Raji (cell line): ENCODE results near the gene PSMA1.

ENCODE experiments used
- POLR2A ChIP-seq: IDR thresholded peaks from 2 replicates; pipeline ENCODE4 v1.6.1; 2011; ENCODE audit warnings: low read depth, low read length, control low read depth; ENCODE audit not compliant: insufficient read depth

Gene PSMA1

DNA sequence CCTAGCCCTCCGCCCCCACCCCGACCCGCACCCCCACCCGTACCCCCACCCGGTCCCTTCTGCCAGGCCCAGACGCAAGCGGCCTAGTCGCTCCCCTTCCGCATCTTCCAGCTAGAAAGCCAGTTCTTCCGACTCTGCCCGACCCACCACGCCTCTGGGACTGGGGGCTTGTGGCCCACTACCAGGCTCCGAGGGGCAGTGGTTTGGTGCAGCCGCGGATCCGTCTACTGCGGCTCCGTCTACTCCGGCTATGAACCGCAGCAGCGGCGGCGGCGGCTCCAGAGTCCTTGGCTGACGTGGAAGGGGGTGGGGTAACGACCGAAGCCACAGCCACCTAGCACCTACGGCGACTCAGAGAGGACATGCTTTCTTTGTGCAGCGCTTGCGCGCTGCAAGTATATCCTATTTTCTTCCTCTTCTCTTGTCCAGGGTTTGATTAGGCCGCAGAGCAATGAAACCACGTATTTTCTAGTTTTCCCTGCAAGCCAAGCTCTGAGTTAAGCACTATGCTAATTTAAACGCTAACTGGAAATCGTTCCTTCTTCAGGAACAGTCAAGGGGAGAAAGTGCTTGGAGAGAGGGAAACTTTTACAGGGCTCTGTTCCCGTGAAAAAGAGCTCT, 20.5 kb downstream of the PSMA1 start, which contains the start of gene COPB1:
Gene COPB1, minus strand, starts transcription at position 252 of the 621 bp plus-strand sequence. CDS start 883 bp downstream, outside the sequence.
- peak; percentile 88 for TF ChIP-seq POLR2A

DNA sequence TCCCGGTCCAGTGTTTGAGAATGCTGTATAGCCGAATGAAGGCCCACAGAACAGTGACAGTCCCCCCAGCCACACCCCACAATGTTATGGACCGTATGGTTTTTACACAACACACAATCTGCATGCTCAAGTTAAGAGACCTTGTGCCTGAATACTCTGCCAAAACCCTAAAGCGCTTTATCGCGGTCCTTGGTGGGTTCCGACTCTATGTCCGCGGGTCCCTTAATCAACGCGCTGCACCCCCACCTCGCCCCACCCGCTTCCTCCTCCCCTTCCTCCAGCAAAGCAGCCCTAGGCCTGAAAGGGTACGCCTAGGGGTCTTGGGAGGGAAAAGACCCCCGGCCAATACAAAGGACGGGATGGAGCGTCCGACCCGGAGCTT, 21.0 kb downstream of the PSMA1 start:
- TF ChIP-seq POLR2A, result no peak

DNA sequence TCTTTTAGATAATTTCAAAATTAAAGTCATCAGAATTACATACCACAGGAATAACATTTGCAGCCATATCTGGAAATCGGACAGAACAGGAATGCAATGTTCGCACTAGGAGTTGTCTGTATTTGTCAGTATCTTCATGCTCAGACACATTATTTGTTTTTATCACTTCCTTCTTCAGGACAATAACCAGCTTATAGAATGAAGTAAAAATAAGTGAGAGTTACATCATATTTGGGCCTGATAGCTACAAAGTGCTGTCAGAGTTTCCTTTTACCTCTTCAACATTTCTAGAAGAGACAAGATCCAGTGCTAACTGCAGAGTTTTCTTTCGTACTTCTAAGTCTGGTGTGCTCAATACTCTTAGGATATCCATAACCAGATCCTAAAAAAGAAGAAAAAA, 39.5 kb downstream of the PSMA1 start:
- TF ChIP-seq POLR2A, result no peak

DNA sequence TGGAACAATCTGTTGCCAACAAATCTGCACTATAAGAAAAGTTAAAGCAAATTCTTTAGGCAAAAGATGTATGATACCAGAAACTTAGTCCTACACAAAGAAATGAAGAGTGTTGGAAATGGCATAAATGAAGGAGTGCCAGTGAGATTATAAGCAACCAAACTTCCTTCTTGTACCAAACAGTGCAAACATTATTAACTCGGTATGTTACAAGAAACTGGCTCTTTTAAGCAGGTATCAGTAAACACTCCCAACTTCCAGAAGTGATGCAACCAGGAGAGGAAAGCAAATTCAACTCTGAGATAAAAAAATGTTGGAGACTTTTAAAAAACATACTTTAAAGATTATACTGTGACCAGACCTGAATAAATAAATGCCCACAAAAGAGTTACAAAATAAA, 49.1 kb downstream of the PSMA1 start:
- no peak for TF ChIP-seq POLR2A

DNA sequence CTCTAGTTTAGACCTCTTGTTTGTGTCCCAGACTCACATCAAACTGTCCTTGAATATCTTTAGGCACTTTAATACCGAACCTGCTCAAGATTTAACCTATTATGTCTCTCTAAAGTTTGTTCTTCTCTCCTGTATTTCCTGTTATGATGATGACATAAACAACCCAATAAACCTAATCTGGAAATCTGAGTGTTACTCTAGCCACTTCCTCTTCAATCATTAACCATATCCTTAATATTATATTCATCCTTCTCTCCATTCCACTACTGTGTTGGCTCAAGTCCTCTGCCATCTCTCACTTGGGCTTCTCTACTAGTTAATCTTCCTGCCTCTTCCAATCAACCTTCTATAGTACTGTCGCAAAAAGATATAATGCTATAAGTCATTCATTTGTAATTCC, 56.6 kb downstream of the PSMA1 start:
- no peak for TF ChIP-seq POLR2A

DNA sequence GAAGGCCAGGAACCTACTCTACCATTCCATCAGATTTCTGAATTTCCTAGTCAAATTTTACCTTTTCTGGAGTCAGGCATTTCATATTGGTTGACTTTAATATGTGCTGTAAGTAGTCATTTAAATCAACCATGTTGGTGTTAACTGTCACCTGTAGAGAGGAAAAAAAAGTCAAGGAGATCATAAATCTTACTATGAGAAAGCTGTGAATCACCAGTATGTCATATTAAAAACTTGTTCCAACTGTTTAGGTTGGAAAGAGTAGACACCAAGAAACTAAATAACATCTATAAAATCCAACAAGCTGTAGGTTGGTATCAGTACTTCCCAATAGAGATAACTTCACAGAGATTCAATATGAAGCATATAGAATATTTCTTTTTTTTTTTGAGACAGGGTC, 60.0 kb downstream of the PSMA1 start:
- TF ChIP-seq POLR2A, result no peak

DNA sequence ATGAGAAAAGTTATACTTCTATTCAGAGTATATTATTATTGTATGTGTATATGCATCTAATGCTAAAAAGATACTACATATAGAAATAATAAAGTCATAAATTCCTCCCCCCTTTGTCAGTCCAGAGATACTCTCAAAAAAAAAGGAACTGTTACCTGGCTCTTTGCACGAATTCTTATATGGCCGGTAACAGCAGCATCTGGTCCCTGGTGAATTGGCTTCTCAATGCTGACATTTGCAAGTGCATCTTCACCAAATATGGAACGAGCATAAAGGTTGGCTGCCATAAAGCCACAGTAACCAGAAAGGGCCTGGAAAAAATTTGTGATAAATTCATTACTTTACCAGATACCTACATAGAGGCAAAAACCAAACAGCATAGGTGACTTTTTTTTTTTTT, 61.8 kb downstream of the PSMA1 start:
- TF ChIP-seq POLR2A, result no peak

DNA sequence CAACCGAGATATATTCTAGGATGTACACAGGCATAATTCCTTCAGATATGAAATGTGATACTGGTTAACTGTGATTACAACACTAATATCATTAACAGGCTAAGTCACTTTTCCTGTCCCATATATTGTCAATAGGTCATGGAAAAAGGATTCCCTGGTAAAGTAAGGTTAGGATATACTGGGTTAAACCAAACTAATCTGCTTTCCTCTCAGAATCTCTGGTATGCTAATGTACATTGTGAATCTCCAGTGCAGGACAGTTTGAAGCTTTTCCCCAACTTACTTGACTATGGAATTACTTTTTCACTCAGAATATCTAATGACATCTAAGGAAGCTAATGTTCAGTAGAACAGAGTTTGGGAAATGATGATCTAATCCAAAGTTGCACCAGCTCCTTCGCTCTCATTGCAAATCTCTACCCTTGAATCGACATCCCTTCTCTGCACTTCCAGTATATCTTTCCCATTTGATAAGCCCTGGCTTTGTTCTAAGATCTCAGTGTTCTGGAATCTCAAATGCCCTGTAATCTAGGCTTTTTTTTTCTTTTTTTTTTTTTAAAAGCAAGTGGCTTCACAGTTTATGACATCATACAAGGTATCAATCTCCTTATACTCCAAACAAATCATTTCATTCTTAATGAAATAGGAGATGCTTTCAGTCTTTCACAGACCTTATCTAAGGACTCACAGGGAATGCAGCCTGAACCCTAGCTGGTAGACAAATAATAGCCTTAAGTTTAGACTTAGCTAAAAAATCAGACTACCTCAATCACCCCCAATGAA, 64.3 kb downstream of the PSMA1 start:
- no peak for TF ChIP-seq POLR2A
